Endothelial cell of hepatic sinusoid (primary cell): Measurements from ENCODE around the gene MIPOL1.
"Not testable (repeated sequence)": the region's sequence is repeated elsewhere in the genome, so short reads cannot be mapped to it uniquely, and the experiment has no call there.

ENCODE experiments used
- in situ Hi-C: cut with HindIII; loops from 2 replicates; pipeline ENCODE4 v1.10.0; 2017; ENCODE audit warnings: low sequenced_read_pairs

The MIPOL1 gene

DNA sequence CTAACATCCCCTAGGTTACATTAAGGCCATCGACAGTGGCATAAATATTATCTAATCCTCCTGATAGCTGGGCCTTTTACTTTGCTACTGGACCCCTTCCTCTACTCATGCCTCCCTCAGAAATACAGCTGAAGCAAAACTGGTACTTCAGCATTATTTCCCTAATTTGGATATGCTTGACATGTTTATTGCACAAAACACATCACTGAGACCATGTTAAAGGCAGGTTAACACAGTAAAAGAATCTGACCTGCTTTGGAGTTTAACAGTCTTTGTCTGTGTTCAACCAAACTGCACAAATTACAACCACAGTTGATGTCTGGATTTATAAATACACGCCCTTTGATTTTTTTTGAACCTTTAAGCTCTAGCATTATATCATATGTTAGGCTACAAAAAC, 240.7 kb downstream of the MIPOL1 start:
- in situ Hi-C loops, result no loop called here

GRCh38 chr14:37443461-37443860, 245.7 kb downstream of the MIPOL1 start:
- in situ Hi-C loops, result no loop called here

DNA sequence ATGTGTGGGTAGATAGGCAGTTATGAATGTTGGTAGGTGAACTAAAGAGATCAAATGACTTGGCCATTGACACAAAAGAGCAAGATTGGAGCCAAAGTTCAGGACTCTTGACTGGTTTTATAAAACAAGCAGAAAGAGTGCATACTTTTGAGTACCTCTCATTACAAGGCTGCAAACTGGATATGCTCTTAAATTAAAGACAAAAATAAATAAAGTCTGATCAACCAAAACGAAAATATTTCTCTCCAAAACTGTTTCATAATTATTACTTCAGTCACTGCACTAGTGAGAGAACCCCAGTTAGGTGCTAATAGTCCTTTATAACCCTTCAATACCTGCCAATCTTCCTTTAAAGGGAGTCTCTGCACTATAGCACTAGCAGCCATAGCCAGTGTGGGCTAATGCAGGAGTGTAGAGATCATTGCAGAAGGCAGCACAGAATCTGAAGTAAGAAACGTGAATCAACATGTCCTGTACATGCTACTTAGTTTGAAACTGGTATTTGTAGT, 250.2 kb downstream of the MIPOL1 start:
- in situ Hi-C loops, result no loop called here

- in situ Hi-C loops, result no loop called here
Observed at GRCh38 chr14:37452323-37452722, 254.6 kb downstream of the MIPOL1 start.

GRCh38 chr14:37453985-37454384, 256.2 kb downstream of the MIPOL1 start:
- in situ Hi-C loops, result no loop called here

- in situ Hi-C loops, result no loop called here
Observed at GRCh38 chr14:37457334-37457733, 259.6 kb downstream of the MIPOL1 start.

- in situ Hi-C loops, result not testable (repeated sequence)
Observed at GRCh38 chr14:37462426-37462825, 264.7 kb downstream of the MIPOL1 start.

- in situ Hi-C loops, result no loop called here
Observed at GRCh38 chr14:37464192-37464858, 266.6 kb downstream of the MIPOL1 start.

DNA sequence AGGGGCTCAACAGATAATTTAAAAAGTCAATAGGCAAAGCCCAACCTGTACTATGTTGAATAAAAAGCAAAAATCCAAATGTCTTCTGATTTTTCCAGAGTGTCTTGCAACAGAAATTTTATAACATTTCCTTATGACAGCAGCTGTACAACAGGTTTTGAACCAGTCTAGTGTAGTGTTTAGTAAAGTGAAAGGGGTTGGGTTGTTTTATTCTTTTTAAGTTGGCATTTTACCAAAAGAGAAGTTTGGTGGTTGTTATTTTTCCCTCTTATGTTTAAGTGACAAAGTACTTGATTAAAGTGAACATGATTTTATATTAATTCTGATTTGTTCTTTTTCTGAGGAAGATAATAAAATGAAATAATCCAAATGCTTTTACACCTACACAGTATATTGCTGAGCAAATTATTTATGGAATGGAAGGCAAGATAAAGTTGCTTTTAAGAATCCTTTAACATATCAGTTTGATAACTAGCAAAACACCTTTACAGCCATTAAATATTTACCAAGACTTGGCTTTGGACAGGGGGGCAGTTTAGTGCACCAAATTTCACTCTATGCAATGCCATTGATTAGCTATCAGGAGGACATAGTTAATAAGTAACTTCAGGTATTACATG, 268.4 kb downstream of the MIPOL1 start:
- in situ Hi-C loops, result no loop called here

- in situ Hi-C loops, result no loop called here
Observed at GRCh38 chr14:37466623-37467088, 268.9 kb downstream of the MIPOL1 start.

- in situ Hi-C loops, result no loop called here
Observed at GRCh38 chr14:37469650-37470049, 271.9 kb downstream of the MIPOL1 start.

- in situ Hi-C loops, result no loop called here
Observed at GRCh38 chr14:37470251-37470650, 272.5 kb downstream of the MIPOL1 start.

GRCh38 chr14:37472906-37473305, 275.2 kb downstream of the MIPOL1 start:
- in situ Hi-C loops, result no loop called here

DNA sequence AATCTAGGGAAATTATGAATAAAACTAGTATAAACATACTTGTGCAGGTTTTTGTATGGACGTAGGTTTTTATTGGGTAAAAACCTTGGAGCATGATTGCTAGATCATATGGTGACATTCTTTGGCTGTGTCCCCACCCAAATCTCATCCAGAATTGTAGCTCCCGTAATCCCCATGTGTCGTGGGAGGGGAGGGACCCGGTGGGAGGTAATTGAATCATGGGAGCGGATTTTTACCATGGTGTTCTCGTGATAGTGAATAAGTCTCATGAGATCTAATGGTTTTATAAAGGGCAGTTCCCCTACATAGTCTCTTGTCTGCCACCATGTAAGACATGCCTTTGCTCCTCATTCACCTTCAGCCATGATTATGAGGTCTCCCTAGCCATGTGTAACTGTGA, 276.5 kb downstream of the MIPOL1 start:
- in situ Hi-C loops, result no loop called here

GRCh38 chr14:37480446-37481290, 282.9 kb downstream of the MIPOL1 start:
- in situ Hi-C loops, result no loop called here

GRCh38 chr14:37482428-37482827, 284.7 kb downstream of the MIPOL1 start:
- in situ Hi-C loops, result no loop called here

DNA sequence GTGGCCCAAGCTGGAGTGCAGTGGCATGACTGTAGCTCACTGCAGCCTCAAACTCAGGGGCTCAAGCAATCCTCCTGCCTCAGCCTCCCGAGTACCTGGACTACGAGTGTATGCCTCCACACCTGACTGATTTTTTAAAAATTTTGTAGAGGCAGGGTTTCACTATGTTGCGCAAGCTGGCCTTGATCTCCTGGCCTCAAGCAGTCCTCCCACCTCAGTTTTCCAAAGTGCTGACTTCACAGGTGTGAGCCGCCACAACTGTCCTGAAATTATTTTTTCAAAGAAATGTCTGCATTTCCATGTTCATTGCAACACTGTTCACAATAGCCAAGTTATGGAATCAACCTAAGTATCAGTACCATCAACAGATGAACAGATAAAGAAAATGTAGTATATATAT, 285.9 kb downstream of the MIPOL1 start:
- in situ Hi-C loops, result no loop called here

DNA sequence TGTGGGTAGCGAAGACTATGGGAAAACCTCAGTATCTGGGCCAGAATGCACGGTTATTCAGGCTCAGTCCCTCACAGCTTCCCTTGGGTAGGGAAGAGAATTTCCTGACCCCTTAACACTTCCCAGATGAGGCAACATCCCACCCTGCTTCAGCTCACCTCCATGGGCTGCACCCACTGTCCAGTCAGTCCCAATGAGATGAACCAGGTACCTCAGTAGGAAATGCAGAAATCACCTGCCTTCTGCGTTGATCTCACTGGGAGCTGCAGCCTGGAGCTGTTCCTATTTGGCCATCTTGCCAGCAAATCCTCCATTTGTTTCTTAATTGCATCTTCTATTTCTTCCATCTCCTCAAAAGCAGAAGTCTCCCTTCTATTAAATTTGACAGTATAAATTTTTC, 292.9 kb downstream of the MIPOL1 start:
- in situ Hi-C loops, result no loop called here

DNA sequence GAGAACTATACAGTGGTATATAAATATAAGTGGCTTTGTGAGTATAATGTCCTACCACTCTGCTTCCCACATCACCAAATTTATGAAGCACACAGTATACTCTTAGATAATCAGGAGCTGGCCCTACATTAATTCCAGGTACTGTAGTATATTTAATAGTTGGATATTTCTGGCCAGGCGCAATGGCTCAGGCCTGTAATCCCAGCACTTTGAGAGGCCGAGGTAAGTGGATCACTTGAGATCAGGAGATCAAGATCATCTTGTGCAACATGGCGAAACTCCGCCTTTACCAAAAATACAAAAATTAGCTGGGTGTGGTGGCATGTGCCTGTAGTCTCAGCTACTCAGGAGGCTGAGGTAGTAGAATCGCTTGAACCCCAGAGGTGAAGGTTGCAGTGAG, 293.3 kb downstream of the MIPOL1 start:
- in situ Hi-C loops, result no loop called here

GRCh38 chr14:37493606-37494005, 295.9 kb downstream of the MIPOL1 start:
- in situ Hi-C loops, result no loop called here

DNA sequence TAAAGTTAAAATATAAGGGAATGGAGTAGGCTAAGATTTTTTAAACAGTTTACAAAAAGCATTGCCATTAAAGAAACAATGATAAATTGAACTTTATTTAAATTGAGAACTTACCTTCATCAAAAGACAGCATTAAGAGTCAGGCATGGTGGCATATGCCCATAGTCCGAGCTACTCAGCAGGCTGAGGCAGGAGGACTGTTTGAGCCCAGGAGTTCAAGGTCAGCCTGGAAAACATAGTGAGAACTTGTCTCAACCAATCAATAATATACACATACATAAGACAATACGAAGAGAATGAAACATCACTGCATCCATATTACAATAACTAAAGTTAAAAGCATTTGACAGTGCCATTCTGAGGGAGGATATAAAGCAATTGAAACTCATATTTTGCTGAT, 299.7 kb downstream of the MIPOL1 start:
- in situ Hi-C loops, result no loop called here

DNA sequence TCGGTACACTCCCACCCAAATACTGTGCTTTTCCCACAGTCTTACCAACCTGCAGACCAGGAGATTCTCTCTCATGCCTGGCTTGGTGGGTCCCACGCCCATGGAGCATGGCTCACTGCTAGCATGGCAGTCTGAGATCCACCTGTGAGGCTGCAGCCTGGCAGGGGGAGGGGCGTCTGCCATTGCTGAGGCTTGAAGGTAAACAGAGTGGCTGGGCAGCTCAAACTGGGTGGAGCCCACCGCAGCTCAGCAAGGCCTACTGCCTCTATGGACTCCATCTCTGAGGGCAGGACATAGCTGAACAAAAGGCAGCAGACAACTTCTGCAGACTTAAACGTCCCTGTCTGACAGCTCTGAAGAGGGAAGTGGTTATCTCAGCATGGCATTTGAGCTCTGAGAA, 304.1 kb downstream of the MIPOL1 start:
- in situ Hi-C loops, result no loop called here
